OCI-LY3 (cell line): ENCODE measurements around the gene COPZ2.

Experiments used
- CTCF ChIP-seq: fragments of 200-600, 300-600 bp; sonication (generic); IDR thresholded peaks from 2 replicates; pipeline ENCODE4 v1.5.1; 2014; ENCODE audit warnings: antibody characterized with exemption, low read length, low read depth
- EZH2phosphoT487 ChIP-seq: fragments of 200-600 bp; shearing (Covaris generic); IDR thresholded peaks from 2 replicates; pipeline ENCODE4 v1.6.1; 2018; ENCODE audit warnings: antibody characterized with exemption, mixed run types, low read depth

GRCh38 chr17:48056246-48056745 lies 18.7 kb upstream of the COPZ2 start:
- no peak for TF ChIP-seq CTCF
- TF ChIP-seq EZH2phosphoT487: no peak
